Activated T-cell treated with anti-CD3 and anti-CD28 coated beads for 24 hours (primary cell): ENCODE results near the gene FBXO42.
"Not testable (repeated sequence)": the region's sequence is repeated elsewhere in the genome, so short reads cannot be mapped to it uniquely, and the experiment has no call there.

Experiments used
- DNase-seq: peaks from one replicate; pipeline ENCODE4 v3.0.0-alpha.2; 2020; ENCODE audit warnings: low read depth

FBXO42 gene

GRCh38 chr1:16219968-16220500 lies 132.2 kb downstream of the FBXO42 start:
- DNase-seq, result no peak

GRCh38 chr1:16218674-16219071 lies 133.6 kb downstream of the FBXO42 start:
- no peak for DNase-seq

- DNase-seq, result no peak
Observed at GRCh38 chr1:16218014-16218673, 134.1 kb downstream of the FBXO42 start.

- peak; percentile 91 for DNase-seq
Observed at GRCh38 chr1:16217061-16217785, 135.1 kb downstream of the FBXO42 start.

GRCh38 chr1:16215882-16216753 lies 136.2 kb downstream of the FBXO42 start:
- peak; percentile 43 for DNase-seq

- DNase-seq, result not testable (repeated sequence)
Observed at GRCh38 chr1:16215240-16215639, 137.0 kb downstream of the FBXO42 start.

- DNase-seq, result not testable (repeated sequence)
Observed at GRCh38 chr1:16213544-16213943, 138.7 kb downstream of the FBXO42 start.

GRCh38 chr1:16213013-16213412 lies 139.3 kb downstream of the FBXO42 start:
- DNase-seq, result no peak

GRCh38 chr1:16212251-16212961 lies 139.9 kb downstream of the FBXO42 start, which contains the start of gene ARHGEF19:
Gene ARHGEF19, minus strand, starts transcription at chr1:16212652. Its CDS starts 3,598 bp downstream, at chr1:16209054.
- DNase-seq, result no peak

GRCh38 chr1:16211824-16212223 lies 140.5 kb downstream of the FBXO42 start:
- DNase-seq, result no peak

GRCh38 chr1:16210581-16210980 lies 141.7 kb downstream of the FBXO42 start:
- no peak for DNase-seq

GRCh38 chr1:16209847-16210407 lies 142.4 kb downstream of the FBXO42 start:
- no peak for DNase-seq

- no peak for DNase-seq
Observed at GRCh38 chr1:16209132-16209846, 143.0 kb downstream of the FBXO42 start.

- no peak for DNase-seq
Observed at GRCh38 chr1:16208270-16208987, 143.9 kb downstream of the FBXO42 start.

GRCh38 chr1:16207318-16208269 lies 144.7 kb downstream of the FBXO42 start:
- no peak for DNase-seq

- peak; percentile 89 for DNase-seq
Observed at GRCh38 chr1:16206547-16207317, 145.5 kb downstream of the FBXO42 start.

- no peak for DNase-seq
Observed at GRCh38 chr1:16205891-16206546, 146.3 kb downstream of the FBXO42 start.

- DNase-seq, result no peak
Observed at GRCh38 chr1:16205334-16205671, 147.0 kb downstream of the FBXO42 start.
